Omental fat pad (tissue), 4 donors: Measurements from ENCODE around the gene NHSL2. TPM values are rescaled to one million over a fixed set of nuclear protein-coding genes. Genes with fewer than 3 reads are reported as not detected.
A peak's percentile ranks its signal among the peaks of the same experiment; 100 is the strongest.
"Not testable (repeated sequence)": the region's sequence is repeated elsewhere in the genome, so short reads cannot be mapped to it uniquely, and the experiment has no call there.

Source experiments
- ATAC-seq: fragments of 150-250 bp; one replicate; pipeline ENCODE4 v1.9.1; 2016; ENCODE audit warnings: mild to moderate bottlenecking, moderate library complexity; ENCODE audit not compliant: low FRiP score
- DNase-seq: peaks from one replicate; pipeline ENCODE4 v3.0.0-alpha.2; 2019; ENCODE audit warnings: low spot score
- CTCF ChIP-seq, 3 donors: fragments of 450-650 bp; IDR thresholded peaks; one replicate each; pipeline ENCODE4 v1.5.1; 2016 to 2017; ENCODE audit warnings: antibody characterized with exemption in 3 of 3, mild to moderate bottlenecking in 3 of 3, moderate library complexity in 2 of 3
- total RNA-seq, 4 donors: library from RNA; depleted of rRNA; stranded (reverse); fragments of >200 nt; gene quantifications; one replicate each; pipeline ENCODE4 v1.1.0, GENCODE V29; 2016

Gene NHSL2
- total RNA-seq: 10 to 100 TPM; 12.8 to 20.2 (median 14.0) TPM

- ATAC-seq (peak; percentile 67), DNase-seq (no peak)
- TF ChIP-seq CTCF (IDR thresholded peaks at IDR 0.05): no peak
Observed at GRCh38 chrX:71910643-71910985, at the start of gene NHSL2. Gene NHSL2 (plus strand): TSS chrX:71910845.

GRCh38 chrX:71867680-71868079 lies 43.0 kb upstream of the NHSL2 start:
- ATAC-seq (no peak), DNase-seq (no peak)
- TF ChIP-seq CTCF (IDR thresholded peaks at IDR 0.05): no peak

GRCh38 chrX:71869566-71869965 lies 41.1 kb upstream of the NHSL2 start:
- DNase-seq, ATAC-seq: not testable (repeated sequence)

GRCh38 chrX:71870208-71871098 lies 40.2 kb upstream of the NHSL2 start:
- no peak for DNase-seq
- no peak for TF ChIP-seq CTCF (IDR thresholded peaks at IDR 0.05)
- ATAC-seq: no peak

GRCh38 chrX:71871367-71871766 lies 39.3 kb upstream of the NHSL2 start:
- peak; percentile 85 for ATAC-seq
- no peak for TF ChIP-seq CTCF (IDR thresholded peaks at IDR 0.05)
- no peak for DNase-seq

GRCh38 chrX:71872542-71873458 lies 37.8 kb upstream of the NHSL2 start:
- no peak for TF ChIP-seq CTCF (IDR thresholded peaks at IDR 0.05)
- ATAC-seq: no peak
- no peak for DNase-seq

GRCh38 chrX:71873459-71873833 lies 37.2 kb upstream of the NHSL2 start:
- DNase-seq (no peak), ATAC-seq (no peak)
- TF ChIP-seq CTCF (IDR thresholded peaks at IDR 0.05): no peak

GRCh38 chrX:71876841-71877240 lies 33.8 kb upstream of the NHSL2 start:
- DNase-seq, ATAC-seq: not testable (repeated sequence)
